ACC112 (cell line): Measurements from ENCODE around the gene TRA2B.

Experiments
- H2AFZ ChIP-seq: fragments of 200-600 bp; sonication (generic); one replicate; pipeline ENCODE4 v1.6.0; 2017; ENCODE audit warnings: antibody characterized with exemption, low read length; ENCODE audit not compliant: unreplicated experiment
- H3K27ac ChIP-seq: fragments of 200-600 bp; sonication (generic); 2 replicates; pipeline ENCODE4 v1.5.1; 2014; ENCODE audit warnings: low read depth, mild to moderate bottlenecking, antibody characterized with exemption, low read length, moderate library complexity
- H3K27me3 ChIP-seq: fragments of 200-600 bp; sonication (generic); 2 replicates; pipeline ENCODE4 v1.6.1; 2014; ENCODE audit warnings: mild to moderate bottlenecking, antibody characterized with exemption, low read length, moderate library complexity, mixed read lengths; ENCODE audit not compliant: insufficient read depth
- H3K36me3 ChIP-seq: fragments of 200-600 bp; sonication (generic); 2 replicates; pipeline ENCODE4 v1.6.1; 2016; ENCODE audit warnings: mild to moderate bottlenecking, antibody characterized with exemption, low read length, moderate library complexity, mixed read lengths; ENCODE audit not compliant: insufficient read depth
- H3K4me1 ChIP-seq: fragments of 200-600 bp; sonication (generic); one replicate; pipeline ENCODE4 v1.6.1; 2016; ENCODE audit warnings: low read length, mixed read lengths; ENCODE audit not compliant: insufficient read depth, unreplicated experiment, control insufficient read depth
- H3K4me3 ChIP-seq: fragments of 200-600 bp; sonication (generic); 2 replicates; pipeline ENCODE4 v1.5.1; 2014; ENCODE audit warnings: mild to moderate bottlenecking, low read depth, low read length
- H3K79me2 ChIP-seq: fragments of 200-600 bp; sonication (generic); one replicate; pipeline ENCODE4 v1.6.0; 2016; ENCODE audit warnings: low read length; ENCODE audit not compliant: control insufficient read depth, unreplicated experiment, insufficient read depth

The TRA2B gene

GRCh38 chr3:185867650-185868049, 70.2 kb downstream of the TRA2B start:
- Histone ChIP-seq H3K27ac (no peak overlapping the region), H3K27me3 (no peaks in the 10 kb centered on the region), H3K79me2 (no peaks in the 10 kb centered on the region), H2AFZ (no peak overlapping the region), H3K4me1 (no peaks in the 10 kb centered on the region), H3K4me3 (no peak overlapping the region), H3K36me3 (no peaks in the 10 kb centered on the region)

DNA sequence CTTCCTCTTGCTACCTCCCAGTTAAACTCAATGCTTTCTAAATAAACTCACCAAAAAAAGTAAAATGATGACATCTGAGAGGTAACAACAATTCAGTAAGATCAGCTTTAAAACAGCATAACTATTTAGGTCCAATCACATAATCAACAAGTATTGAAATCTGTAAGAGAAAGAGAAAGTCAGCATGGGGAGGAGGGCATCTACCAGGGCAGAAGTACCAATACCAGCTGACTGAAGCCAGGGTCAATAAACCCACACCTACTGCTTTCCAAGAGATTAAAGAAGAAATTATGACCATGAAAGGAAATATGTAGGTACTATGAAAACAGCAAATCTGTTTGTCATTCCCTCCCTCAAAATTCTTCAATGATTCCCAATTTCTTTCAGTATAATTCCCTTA, 70.8 kb downstream of the TRA2B start:
- H3K27me3 ChIP-seq, result no peaks in the 10 kb centered on the region
- H2AFZ ChIP-seq, result no peak overlapping the region
- no peak overlapping the region for H3K4me3 ChIP-seq
- no peaks in the 10 kb centered on the region for H3K4me1 ChIP-seq
- H3K79me2 ChIP-seq, result no peaks in the 10 kb centered on the region
- no peak overlapping the region for H3K27ac ChIP-seq
- no peaks in the 10 kb centered on the region for H3K36me3 ChIP-seq

DNA sequence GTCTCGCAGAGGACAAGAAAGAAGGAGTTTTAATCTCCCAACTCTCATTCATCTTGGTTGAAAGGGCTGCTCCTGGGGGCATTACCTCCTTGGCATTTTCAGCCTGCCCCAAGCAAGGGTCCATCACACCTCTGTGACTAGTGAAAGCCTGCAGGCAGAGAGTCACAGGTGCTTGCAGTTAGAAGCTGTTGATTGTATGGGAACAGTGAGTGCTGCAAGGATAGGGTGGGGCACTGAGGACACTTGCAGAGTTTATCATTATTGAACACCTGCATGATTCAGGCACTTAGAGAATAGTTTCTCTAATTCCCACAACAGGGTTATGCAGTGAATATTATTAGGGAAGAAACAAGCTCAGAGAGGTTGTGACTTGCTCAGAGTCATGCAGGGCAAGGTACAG, 71.3 kb downstream of the TRA2B start:
- H3K79me2 ChIP-seq, result no peaks in the 10 kb centered on the region
- no peak overlapping the region for H2AFZ ChIP-seq
- no peaks in the 10 kb centered on the region for H3K36me3 ChIP-seq
- H3K27ac ChIP-seq, result no peak overlapping the region
- no peak overlapping the region for H3K4me3 ChIP-seq
- no peaks in the 10 kb centered on the region for H3K27me3 ChIP-seq
- H3K4me1 ChIP-seq, result no peaks in the 10 kb centered on the region
